Astrocyte of the spinal cord (primary cell): ENCODE measurements around the gene KCTD15.
A peak's percentile ranks its signal among the peaks of the same experiment; 100 is the strongest.

Source experiments
- DNase-seq: peaks from one replicate; pipeline ENCODE4 v3.0.0; 2011; ENCODE audit warnings: low read depth, low spot score
- H3K4me3 ChIP-seq: 2 replicates; pipeline ENCODE4 v1.5.1; 2011; ENCODE audit warnings: low read depth, mild to moderate bottlenecking, low read length, moderate library complexity
- in situ Hi-C: cut with HindIII; loops from 2 replicates; pipeline ENCODE4 v1.10.0; 2017; ENCODE audit warnings: low sequenced_read_pairs
- TF ChIP-seq, protein P1 (sequence below): IDR thresholded peaks from 2 replicates; pipeline ENCODE4 v1.5.1; 2012; ENCODE audit warnings: low read depth, mild to moderate bottlenecking, low read length, inconsistent platforms

The KCTD15 gene

DNA sequence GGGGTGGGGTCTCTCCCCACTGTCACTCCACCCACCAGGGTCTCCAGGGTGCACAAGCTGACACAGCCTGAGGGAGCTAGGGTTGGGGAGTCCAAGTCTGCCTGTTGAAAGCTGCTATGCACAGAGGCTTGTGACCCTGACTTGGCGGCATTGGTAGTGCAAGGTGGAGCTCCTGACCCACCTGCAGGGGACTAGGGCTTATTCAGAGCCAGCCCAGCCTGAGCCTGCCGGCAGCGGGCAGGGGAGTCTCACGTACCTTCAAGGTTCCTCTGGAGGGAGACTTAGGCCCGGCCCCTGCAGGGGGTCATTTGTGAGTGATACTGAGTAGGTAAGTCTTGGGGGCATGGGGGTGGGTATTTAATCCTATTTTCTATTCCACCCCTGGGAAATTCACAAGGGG, 4.7 kb downstream of the KCTD15 start:
- in situ Hi-C loops: no loop called here
- TF ChIP-seq, protein P1, sequence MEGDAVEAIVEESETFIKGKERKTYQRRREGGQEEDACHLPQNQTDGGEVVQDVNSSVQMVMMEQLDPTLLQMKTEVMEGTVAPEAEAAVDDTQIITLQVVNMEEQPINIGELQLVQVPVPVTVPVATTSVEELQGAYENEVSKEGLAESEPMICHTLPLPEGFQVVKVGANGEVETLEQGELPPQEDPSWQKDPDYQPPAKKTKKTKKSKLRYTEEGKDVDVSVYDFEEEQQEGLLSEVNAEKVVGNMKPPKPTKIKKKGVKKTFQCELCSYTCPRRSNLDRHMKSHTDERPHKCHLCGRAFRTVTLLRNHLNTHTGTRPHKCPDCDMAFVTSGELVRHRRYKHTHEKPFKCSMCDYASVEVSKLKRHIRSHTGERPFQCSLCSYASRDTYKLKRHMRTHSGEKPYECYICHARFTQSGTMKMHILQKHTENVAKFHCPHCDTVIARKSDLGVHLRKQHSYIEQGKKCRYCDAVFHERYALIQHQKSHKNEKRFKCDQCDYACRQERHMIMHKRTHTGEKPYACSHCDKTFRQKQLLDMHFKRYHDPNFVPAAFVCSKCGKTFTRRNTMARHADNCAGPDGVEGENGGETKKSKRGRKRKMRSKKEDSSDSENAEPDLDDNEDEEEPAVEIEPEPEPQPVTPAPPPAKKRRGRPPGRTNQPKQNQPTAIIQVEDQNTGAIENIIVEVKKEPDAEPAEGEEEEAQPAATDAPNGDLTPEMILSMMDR: no peak
- H3K4me3 ChIP-seq: no peak overlapping the region

GRCh38 chr19:33802001-33802400, 5.3 kb downstream of the KCTD15 start:
- H3K4me3 ChIP-seq: no peak overlapping the region
- TF ChIP-seq, protein P1: no peak
- DNase-seq: no peak
- in situ Hi-C loops: no loop called here

More for the DNA sequence above, 4.7 kb downstream of the KCTD15 start:
- no peak for DNase-seq

DNA sequence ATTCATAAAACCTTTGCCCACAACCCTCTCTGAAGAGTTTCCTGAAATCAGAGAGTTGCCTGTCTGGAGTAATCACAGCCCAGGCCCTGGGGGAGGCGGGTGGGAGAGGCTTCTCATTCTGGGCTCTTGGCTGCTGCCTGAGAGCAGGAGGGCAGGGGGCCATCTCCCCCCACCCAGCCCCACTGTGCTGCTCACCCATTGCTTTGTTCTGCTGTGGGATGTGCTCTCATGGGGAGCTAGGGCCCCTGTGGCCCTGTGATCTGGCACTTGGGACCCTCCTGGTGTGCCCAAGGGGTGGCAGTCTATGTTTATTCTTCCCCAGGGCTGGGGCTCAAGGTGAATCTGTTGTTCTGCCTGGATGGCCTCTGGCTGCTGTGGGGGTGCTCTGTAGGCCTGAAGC, 6.1 kb downstream of the KCTD15 start:
- TF ChIP-seq, protein P1: no peak
- DNase-seq: no peak
- no peak overlapping the region for H3K4me3 ChIP-seq
- in situ Hi-C loops: no loop called here

- no peak for DNase-seq
- no peak overlapping the region for H3K4me3 ChIP-seq
- in situ Hi-C loops: no loop called here
- TF ChIP-seq, protein P1: no peak
Observed at GRCh38 chr19:33803383-33803782, 6.7 kb downstream of the KCTD15 start.

GRCh38 chr19:33804021-33804799, 7.5 kb downstream of the KCTD15 start:
- DNase-seq: peak; percentile 70
- in situ Hi-C loops: no loop called here
- TF ChIP-seq, protein P1: no peak
- no peak overlapping the region for H3K4me3 ChIP-seq

GRCh38 chr19:33805313-33805712, 8.6 kb downstream of the KCTD15 start:
- TF ChIP-seq, protein P1: no peak
- in situ Hi-C loops: no loop called here
- no peak overlapping the region for H3K4me3 ChIP-seq
- no peak for DNase-seq
